ENCODE data around the gene PGM5.

PGM5 gene

DNA sequence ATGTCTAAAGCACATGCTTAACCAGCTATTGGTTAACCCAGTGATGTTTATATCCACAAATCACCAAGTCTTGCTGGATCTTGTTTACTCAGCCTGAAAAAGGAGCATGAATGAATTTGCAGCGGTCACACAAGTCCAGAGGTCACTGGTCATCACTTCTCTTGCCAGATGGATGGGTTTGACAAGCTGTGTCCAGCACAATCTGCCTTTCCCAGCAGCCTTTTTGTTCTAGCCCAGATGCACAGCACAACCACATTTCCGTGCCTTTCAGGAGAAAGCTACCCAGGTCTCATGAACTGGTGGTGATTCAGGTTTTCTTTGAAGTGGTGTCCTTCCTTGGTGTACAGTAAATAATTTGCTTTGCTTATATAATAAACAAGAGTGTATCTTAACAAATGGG, 152.1 kb downstream of the PGM5 start:
- TF ChIP-seq GATA2 (IDR thresholded peaks at IDR 0.05; ENCODE audit: low read depth, low read length) (no peak), GATA3 (IDR thresholded peaks at IDR 0.05; ENCODE audit: low read depth, low read length) (no peak)

GRCh38 chr9:68509689-68510088, 153.3 kb downstream of the PGM5 start:
- TF ChIP-seq GATA2 (IDR thresholded peaks at IDR 0.05; ENCODE audit: low read depth, low read length): no peak
- TF ChIP-seq GATA3 (IDR thresholded peaks at IDR 0.05; ENCODE audit: low read depth, low read length): no peak

GRCh38 chr9:68513385-68513784, 157.0 kb downstream of the PGM5 start:
- TF ChIP-seq GATA3 (IDR thresholded peaks at IDR 0.05; ENCODE audit: low read depth, low read length): no peak
- no peak for TF ChIP-seq GATA2 (IDR thresholded peaks at IDR 0.05; ENCODE audit: low read depth, low read length)

- TF ChIP-seq GATA2 (IDR thresholded peaks at IDR 0.05; ENCODE audit: low read depth, low read length) (no peak), GATA3 (IDR thresholded peaks at IDR 0.05; ENCODE audit: low read depth, low read length) (no peak)
These were observed 157.6 kb downstream of the PGM5 start for GRCh38 chr9:68513981-68514380.

DNA sequence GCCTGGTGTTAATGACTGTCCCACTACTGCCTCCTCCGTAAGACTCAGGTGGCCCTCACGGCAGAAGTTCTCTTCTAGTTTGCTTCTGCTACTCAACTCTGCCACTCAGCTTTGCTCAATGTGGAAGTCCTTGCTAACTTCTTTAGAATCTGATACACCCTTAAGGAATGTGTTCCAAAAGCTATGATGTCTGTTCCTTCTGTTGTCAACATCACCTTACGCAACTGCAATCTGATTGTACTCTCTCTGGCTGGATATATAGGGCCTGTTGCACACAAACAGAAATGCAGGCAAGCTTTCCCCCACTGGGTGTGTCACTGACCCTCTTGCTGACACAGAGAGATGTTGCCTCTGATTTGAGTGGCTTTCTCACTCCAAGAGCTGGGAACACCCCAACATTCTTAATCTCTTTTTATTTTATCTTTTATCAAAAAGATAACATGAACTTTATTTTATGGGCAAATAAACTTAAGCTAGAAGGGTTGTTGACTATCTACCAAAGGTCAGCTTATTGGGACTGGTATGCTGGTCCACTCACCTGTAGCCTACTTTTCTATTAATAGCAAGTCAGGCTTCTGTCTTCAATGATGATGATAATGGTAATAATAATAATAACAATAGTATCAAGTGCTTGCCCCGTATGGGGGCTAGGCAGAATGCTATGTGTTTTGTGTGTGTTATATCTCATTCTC, 159.1 kb downstream of the PGM5 start:
- TF ChIP-seq GATA2 (IDR thresholded peaks at IDR 0.05; ENCODE audit: low read depth, low read length) (no peak), GATA3 (IDR thresholded peaks at IDR 0.05; ENCODE audit: low read depth, low read length) (no peak)

DNA sequence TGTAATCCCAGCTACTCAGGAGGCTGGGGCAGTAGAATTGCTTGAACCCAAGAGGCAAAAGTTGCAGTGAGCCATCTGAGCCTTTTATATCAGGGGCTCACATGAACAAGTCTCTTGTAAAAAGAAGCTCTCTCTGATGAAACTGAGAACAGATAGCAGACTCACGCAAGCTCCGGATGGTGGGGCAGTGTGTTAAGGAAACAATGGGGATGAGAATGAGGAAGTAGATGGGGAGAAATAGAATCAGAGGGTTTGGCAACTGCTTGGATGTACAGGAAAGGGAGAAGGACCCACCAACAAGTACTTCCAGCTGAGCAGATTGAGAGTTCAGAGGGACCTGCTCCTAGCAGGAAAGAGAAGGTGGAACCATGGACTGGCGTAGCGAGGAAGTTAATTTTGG, 165.7 kb downstream of the PGM5 start:
- no peak for TF ChIP-seq GATA3 (IDR thresholded peaks at IDR 0.05; ENCODE audit: low read depth, low read length)
- no peak for TF ChIP-seq GATA2 (IDR thresholded peaks at IDR 0.05; ENCODE audit: low read depth, low read length)

DNA sequence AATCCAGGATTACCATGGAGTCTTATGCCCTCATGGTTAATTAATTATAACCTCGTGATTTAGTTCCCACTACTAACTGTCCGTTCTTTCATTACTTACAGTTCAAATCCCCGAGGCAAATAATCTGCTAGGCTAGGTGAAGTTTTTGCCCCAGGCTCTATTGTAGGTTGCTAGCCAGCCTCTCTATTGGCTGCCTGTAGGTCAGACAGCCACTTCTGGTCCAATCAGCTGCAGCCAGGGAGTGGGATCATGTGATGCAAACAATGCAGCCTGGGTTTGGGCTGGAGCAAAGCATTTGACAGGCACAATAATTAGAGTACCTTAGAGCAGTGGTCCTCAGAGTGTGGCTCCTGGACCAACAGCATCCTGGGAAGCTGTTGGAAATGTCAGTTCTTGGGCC, 166.5 kb downstream of the PGM5 start:
- TF ChIP-seq GATA2 (IDR thresholded peaks at IDR 0.05; ENCODE audit: low read depth, low read length) (no peak), GATA3 (IDR thresholded peaks at IDR 0.05; ENCODE audit: low read depth, low read length) (no peak)

- TF ChIP-seq GATA3 (IDR thresholded peaks at IDR 0.05; ENCODE audit: low read depth, low read length) (no peak), GATA2 (IDR thresholded peaks at IDR 0.05; ENCODE audit: low read depth, low read length) (no peak)
These were observed 167.0 kb downstream of the PGM5 start for GRCh38 chr9:68523367-68523936.

DNA sequence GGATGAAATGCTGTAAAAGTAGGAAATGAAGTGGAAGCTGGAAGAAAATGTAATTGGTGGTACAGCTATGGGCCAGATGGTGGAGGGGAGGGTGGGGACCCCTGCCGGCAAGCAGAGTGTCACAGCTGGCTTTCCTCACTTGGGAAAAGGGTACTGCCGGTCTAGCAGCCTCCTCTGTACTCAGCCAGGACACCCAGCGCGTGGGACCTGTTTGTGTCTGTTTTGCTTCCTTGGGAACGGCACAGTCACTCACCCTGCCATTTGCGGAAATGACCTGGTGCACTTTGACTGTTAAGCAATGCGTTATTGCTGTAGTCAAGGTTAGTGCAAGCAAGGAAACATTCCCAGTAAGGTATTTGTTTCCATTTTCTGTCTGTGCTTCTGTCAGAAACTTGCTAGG, 174.2 kb downstream of the PGM5 start:
- TF ChIP-seq GATA2 (IDR thresholded peaks at IDR 0.05; ENCODE audit: low read depth, low read length): no peak
- no peak for TF ChIP-seq GATA3 (IDR thresholded peaks at IDR 0.05; ENCODE audit: low read depth, low read length)

- TF ChIP-seq GATA2 (IDR thresholded peaks at IDR 0.05; ENCODE audit: low read depth, low read length) (no peak), GATA3 (IDR thresholded peaks at IDR 0.05; ENCODE audit: low read depth, low read length) (no peak)
These were observed 175.7 kb downstream of the PGM5 start for GRCh38 chr9:68532131-68532530.

- TF ChIP-seq GATA3 (IDR thresholded peaks at IDR 0.05; ENCODE audit: low read depth, low read length) (no peak), GATA2 (IDR thresholded peaks at IDR 0.05; ENCODE audit: low read depth, low read length) (no peak)
These were observed 177.3 kb downstream of the PGM5 start for GRCh38 chr9:68533678-68534077.

- TF ChIP-seq GATA2 (IDR thresholded peaks at IDR 0.05; ENCODE audit: low read depth, low read length) (no peak), GATA3 (IDR thresholded peaks at IDR 0.05; ENCODE audit: low read depth, low read length) (no peak)
These were observed 180.6 kb downstream of the PGM5 start for GRCh38 chr9:68536876-68537615.

DNA sequence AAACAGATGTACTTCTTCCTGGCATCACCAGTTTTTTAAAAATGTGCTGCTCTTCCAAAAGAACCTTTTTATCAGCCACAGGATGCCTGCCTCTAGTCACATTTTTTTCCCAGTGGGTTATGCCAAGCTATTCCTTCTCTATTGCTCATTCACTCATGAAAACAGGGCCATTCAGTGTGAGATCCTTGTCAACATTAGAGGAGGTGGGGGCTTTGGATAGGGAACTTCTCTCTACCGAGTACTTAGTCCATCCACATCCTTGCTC, 181.1 kb downstream of the PGM5 start:
- TF ChIP-seq GATA3 (IDR thresholded peaks at IDR 0.05; ENCODE audit: low read depth, low read length) (no peak), GATA2 (IDR thresholded peaks at IDR 0.05; ENCODE audit: low read depth, low read length) (no peak)

DNA sequence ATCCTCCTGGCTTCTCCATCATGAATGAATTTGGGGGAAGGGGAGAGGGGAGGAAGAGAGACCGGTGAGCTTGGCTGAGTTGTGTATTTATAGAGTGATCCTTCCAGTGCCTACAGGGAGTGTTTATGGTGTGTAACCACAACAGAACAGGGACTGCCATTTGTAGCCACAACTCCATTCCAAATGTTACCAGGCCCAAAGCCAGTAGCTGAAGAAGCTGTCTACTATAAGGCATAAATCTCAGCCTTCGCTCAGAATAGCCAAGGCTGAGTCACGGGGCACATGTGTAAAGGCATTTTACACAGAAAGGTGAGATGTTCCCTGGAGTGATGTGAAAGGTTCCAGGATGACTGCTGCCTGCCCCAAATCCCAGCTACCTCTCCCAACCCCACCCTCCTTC, 181.8 kb downstream of the PGM5 start:
- TF ChIP-seq GATA3 (IDR thresholded peaks at IDR 0.05; ENCODE audit: low read depth, low read length) (no peak), GATA2 (IDR thresholded peaks at IDR 0.05; ENCODE audit: low read depth, low read length) (no peak)
